Measurements from ENCODE around the gene LYRM2.

Gene LYRM2

DNA sequence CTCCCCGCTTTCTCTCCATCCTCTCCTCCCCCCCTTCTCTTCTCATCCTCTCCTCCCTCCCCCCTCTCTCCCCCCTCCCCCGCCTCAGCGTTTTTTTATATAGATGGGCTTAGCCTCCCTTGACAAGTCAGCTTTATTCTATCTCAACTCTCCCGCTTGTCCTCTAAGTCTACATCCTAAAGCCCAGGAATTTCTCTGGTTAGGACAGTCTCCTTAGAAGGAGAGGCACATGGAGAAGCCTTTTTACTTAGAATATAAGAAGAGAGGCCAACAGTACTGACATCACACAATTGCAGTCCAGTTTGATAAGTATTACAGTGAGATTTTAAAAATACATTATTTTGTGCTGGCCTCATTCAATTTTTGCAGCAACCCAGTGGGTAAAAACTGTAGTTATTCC lies 83.5 kb downstream of the LYRM2 start:
- TF ChIP-seq CTCF (IDR thresholded peaks at IDR 0.05; ENCODE audit: control insufficient read depth, insufficient read depth, low read depth, low read length, missing control alignments), result no peak
- H3K4me3 ChIP-seq (ENCODE audit: control insufficient read depth, low read depth, low read length), result no peak overlapping the region
- DNase-seq (ENCODE audit: low read depth), result no peak

DNA sequence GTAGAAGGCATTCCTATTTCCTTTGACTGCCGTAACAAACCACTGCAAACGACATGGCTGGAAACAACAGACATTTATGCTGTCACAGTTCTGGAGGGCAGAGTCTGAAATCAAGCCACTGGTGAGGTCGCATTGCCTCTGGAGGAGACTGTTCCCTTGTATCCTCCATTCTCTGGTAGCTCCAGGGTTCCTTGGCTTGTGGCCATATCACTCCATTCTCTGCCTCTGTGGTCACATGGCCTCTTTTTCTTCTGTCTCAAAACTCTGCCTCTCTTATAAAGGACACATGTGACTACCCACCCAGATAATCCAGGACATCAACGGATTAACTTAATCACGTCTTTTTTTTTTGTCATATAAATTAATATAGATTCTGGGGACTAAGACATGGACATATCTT lies 84.4 kb downstream of the LYRM2 start:
- H3K4me3 ChIP-seq (ENCODE audit: control insufficient read depth, low read depth, low read length), result no peak overlapping the region
- TF ChIP-seq CTCF (IDR thresholded peaks at IDR 0.05; ENCODE audit: control insufficient read depth, insufficient read depth, low read depth, low read length, missing control alignments), result no peak
- no peak for DNase-seq (ENCODE audit: low read depth)

DNA sequence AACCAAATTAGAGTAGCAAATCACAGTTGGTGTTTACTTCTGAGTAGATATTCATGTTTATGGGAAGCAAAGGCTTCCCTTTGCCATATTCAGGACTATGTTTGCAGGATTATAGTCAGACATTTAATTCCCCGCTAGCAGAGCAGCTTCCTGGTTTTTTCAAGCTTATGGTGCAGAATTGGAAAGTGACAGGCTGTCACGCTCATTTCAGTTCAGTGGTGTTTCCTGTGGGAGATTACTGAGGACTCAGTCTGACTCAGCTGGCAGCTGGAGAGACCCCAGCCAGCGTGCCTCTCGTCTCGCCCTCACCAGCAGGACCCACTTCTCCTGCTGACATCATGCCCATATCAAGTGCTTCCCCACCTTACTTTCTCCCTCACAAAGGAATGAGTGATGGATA lies 85.1 kb downstream of the LYRM2 start:
- no peak for DNase-seq (ENCODE audit: low read depth)
- no peak for TF ChIP-seq CTCF (IDR thresholded peaks at IDR 0.05; ENCODE audit: control insufficient read depth, insufficient read depth, low read depth, low read length, missing control alignments)
- H3K4me3 ChIP-seq (ENCODE audit: control insufficient read depth, low read depth, low read length), result no peak overlapping the region

DNA sequence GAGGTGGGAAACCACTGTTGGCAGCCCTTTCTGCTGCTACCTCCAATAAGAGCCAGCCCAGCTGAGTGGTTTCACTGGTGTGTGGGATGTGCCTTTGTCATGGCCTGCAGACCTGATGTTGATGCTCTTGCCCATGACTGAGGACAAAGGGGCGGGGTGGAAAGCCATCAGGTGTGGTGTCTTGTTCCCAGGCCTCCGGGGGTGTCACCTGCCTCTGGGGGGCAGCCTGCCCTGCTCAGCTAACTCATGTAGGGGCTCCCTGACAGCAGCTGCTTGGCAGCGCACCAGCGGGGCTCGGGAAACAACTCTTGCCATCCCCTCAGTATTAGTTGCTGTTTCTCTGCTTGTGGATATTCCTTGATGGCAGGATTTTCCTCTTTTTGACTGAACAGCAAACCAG lies 91.3 kb downstream of the LYRM2 start:
- no peak overlapping the region for H3K4me3 ChIP-seq (ENCODE audit: control insufficient read depth, low read depth, low read length)
- TF ChIP-seq CTCF (IDR thresholded peaks at IDR 0.05; ENCODE audit: control insufficient read depth, insufficient read depth, low read depth, low read length, missing control alignments), result no peak
- no peak for DNase-seq (ENCODE audit: low read depth)

DNA sequence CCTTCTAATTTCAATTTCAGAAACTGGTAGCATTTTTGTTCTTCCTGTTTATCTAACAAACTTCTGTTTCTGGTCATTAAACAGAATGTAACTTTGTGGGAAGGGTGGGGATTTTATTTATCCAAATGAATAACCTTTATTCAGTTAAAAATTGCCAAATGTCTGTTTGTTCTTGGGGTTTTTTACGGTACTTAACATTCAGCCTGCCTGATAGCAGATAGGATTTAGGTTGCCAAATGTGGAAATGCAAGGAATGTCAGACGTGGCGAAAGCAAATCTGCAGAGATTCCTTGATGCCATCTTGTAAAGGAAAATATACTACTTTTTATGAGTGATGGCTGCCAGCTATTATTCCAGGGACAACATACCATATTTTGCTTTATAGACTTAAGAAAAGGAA lies 95.7 kb downstream of the LYRM2 start:
- H3K4me3 ChIP-seq (ENCODE audit: control insufficient read depth, low read depth, low read length), result no peak overlapping the region
- TF ChIP-seq CTCF (IDR thresholded peaks at IDR 0.05; ENCODE audit: control insufficient read depth, insufficient read depth, low read depth, low read length, missing control alignments), result no peak
- no peak for DNase-seq (ENCODE audit: low read depth)

DNA sequence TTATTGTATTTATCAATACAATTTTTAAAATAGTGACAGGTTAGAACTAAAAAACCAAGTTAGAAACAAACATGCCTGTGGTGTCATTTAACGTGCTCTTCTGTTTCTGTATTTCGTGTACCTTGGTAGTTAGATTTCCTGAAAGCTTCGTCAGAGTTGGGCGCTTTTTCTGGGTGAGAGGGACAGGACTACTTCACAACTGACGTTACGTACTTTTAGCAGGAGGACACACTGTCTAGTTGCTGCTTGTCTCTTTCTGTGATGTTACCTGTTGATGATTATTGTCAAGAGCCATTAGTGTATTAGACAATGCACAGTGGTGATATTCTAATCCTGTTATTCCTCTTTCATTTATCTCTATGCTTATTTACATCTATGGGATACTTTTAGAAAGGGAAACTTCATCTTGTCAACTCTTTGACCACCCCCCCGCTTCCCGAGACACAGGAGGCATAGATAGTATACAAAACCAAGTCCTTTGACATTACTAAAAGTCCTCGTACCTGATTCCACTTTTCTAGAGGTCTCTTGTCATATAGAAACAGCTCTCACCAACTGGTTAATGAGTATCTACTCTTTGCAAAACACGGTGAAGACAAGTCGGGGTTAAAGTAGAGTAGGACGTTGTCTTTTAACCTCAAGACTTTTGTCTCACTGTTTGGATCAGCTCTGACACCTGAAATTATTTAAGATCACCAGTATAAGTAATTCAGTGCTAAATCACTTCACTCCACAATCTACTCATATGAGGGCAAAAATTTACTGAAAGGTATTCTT lies 96.3 kb downstream of the LYRM2 start:
- H3K4me3 ChIP-seq (ENCODE audit: control insufficient read depth, low read depth, low read length), result no peak overlapping the region
- no peak for DNase-seq (ENCODE audit: low read depth)
- no peak for TF ChIP-seq CTCF (IDR thresholded peaks at IDR 0.05; ENCODE audit: control insufficient read depth, insufficient read depth, low read depth, low read length, missing control alignments)

Data from AG09309 (cell line).